Measurements from ENCODE around the gene TMUB1.

The TMUB1 gene

GRCh38 chr7:151121380-151122170, 38.3 kb upstream of the TMUB1 start:
- DNase-seq (ENCODE audit: low spot score), result no peak

- DNase-seq (ENCODE audit: low spot score), result peak; percentile 32
Measured at GRCh38 chr7:151120896-151121295, 37.6 kb upstream of the TMUB1 start.

- DNase-seq (ENCODE audit: low spot score), result no peak
Measured at GRCh38 chr7:151119902-151120301, 36.6 kb upstream of the TMUB1 start.

- DNase-seq (ENCODE audit: low spot score), result no peak
Measured at GRCh38 chr7:151119055-151119415, 35.7 kb upstream of the TMUB1 start.

GRCh38 chr7:151118108-151119054, 35.1 kb upstream of the TMUB1 start:
- no peak for DNase-seq (ENCODE audit: low spot score)

- no peak for DNase-seq (ENCODE audit: low spot score)
Measured at GRCh38 chr7:151117565-151117964, 34.3 kb upstream of the TMUB1 start.

- DNase-seq (ENCODE audit: low spot score), result no peak
Measured at GRCh38 chr7:151116603-151117440, 33.5 kb upstream of the TMUB1 start.

- no peak for DNase-seq (ENCODE audit: low spot score)
Measured at GRCh38 chr7:151115836-151116418, 32.6 kb upstream of the TMUB1 start.

- no peak for DNase-seq (ENCODE audit: low spot score)
Measured at GRCh38 chr7:151115121-151115835, 32.0 kb upstream of the TMUB1 start.

GRCh38 chr7:151114151-151115090, 31.1 kb upstream of the TMUB1 start:
- DNase-seq (ENCODE audit: low spot score), result no peak

- peak; percentile 37 for DNase-seq (ENCODE audit: low spot score)
Measured at GRCh38 chr7:151113344-151114150, 30.3 kb upstream of the TMUB1 start.

- DNase-seq (ENCODE audit: low spot score), result peak; percentile 70
Measured at GRCh38 chr7:151110941-151111645, 27.8 kb upstream of the TMUB1 start.

- no peak for DNase-seq (ENCODE audit: low spot score)
Measured at GRCh38 chr7:151110236-151110940, 27.1 kb upstream of the TMUB1 start.

- no peak for DNase-seq (ENCODE audit: low spot score)
Measured at GRCh38 chr7:151109094-151110048, 26.1 kb upstream of the TMUB1 start.

GRCh38 chr7:151107882-151108281, 24.6 kb upstream of the TMUB1 start:
- no peak for DNase-seq (ENCODE audit: low spot score)

- no peak for DNase-seq (ENCODE audit: low spot score)
Measured at GRCh38 chr7:151104411-151105235, 21.3 kb upstream of the TMUB1 start.
